ENCODE measurements around the gene SLC1A4. TPM values are rescaled to one million over a fixed set of nuclear protein-coding genes. Genes with fewer than 3 reads are reported as not detected.

Gene SLC1A4
- total RNA-seq, 1 experiment from 2014 or later = 704 TPM

- in situ Hi-C loops (cut with HindIII; ENCODE audit: low pct_unique_long_range_greater_than_20kb, low sequenced_read_pairs) = no loop called here
- DNase-seq (ENCODE audit: low read depth, low spot score) = no peak
These were observed 83.2 kb downstream of the SLC1A4 start for GRCh38 chr2:65072181-65072970.

Small RNA genes lying within 50 kb of the gene (small RNA-seq; reads per million reads assigned to genes)
- gene RNU6-548P = 0 reads per million in 2 experiments

Other genes starting within 250 kb of the SLC1A4 start
- 12.3 and 14.6 TPM in 2 replicates for gene CEP68, start 67.0 kb downstream of the SLC1A4 start, total RNA-seq (2014; rRNA removed; shearing (Covaris generic))
- 229 and 236 TPM in 2 replicates for gene RAB1A, start 140.7 kb downstream of the SLC1A4 start, total RNA-seq (2014; rRNA removed; shearing (Covaris generic))
- 74.8 and 91.9 TPM in 2 replicates for gene ACTR2, start 238.4 kb downstream of the SLC1A4 start, total RNA-seq (2014; rRNA removed; shearing (Covaris generic))